WI38 (cell line): ENCODE measurements around the gene DNM3.
"Not testable (repeated sequence)": the region's sequence is repeated elsewhere in the genome, so short reads cannot be mapped to it uniquely, and the experiment has no call there.

Experiments used
- H3K4me3 ChIP-seq: 2 replicates; pipeline ENCODE4 v1.5.1; 2011; ENCODE audit warnings: low read depth, mild to moderate bottlenecking, control low read depth, low read length
- TF ChIP-seq, protein P1 (sequence below): IDR thresholded peaks from 2 replicates; pipeline ENCODE4 v1.5.1; 2012; ENCODE audit warnings: low read depth, mild to moderate bottlenecking, control low read depth, low read length

Gene DNM3

DNA sequence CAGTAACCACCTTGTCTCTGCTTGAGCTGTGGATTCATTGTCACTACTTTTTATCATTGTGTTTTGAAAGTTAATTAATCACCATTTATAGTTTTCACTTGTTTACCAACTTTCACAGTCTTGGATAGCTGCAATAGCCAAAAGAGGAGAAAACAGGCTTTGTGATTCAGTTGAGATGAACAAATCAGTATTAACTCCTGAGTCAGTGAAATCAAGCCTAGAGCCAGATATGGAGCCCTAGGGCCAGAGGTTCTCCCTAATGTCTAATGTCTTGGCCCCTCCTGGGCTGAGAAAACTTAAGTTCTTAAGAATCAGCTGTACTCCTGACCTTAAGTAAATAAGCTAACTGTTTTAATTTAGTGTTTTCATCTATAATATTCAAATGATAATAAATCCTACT is 228.8 kb downstream of the DNM3 start:
- TF ChIP-seq, protein P1, sequence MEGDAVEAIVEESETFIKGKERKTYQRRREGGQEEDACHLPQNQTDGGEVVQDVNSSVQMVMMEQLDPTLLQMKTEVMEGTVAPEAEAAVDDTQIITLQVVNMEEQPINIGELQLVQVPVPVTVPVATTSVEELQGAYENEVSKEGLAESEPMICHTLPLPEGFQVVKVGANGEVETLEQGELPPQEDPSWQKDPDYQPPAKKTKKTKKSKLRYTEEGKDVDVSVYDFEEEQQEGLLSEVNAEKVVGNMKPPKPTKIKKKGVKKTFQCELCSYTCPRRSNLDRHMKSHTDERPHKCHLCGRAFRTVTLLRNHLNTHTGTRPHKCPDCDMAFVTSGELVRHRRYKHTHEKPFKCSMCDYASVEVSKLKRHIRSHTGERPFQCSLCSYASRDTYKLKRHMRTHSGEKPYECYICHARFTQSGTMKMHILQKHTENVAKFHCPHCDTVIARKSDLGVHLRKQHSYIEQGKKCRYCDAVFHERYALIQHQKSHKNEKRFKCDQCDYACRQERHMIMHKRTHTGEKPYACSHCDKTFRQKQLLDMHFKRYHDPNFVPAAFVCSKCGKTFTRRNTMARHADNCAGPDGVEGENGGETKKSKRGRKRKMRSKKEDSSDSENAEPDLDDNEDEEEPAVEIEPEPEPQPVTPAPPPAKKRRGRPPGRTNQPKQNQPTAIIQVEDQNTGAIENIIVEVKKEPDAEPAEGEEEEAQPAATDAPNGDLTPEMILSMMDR: no peak
- H3K4me3 ChIP-seq: no peak overlapping the region

DNA sequence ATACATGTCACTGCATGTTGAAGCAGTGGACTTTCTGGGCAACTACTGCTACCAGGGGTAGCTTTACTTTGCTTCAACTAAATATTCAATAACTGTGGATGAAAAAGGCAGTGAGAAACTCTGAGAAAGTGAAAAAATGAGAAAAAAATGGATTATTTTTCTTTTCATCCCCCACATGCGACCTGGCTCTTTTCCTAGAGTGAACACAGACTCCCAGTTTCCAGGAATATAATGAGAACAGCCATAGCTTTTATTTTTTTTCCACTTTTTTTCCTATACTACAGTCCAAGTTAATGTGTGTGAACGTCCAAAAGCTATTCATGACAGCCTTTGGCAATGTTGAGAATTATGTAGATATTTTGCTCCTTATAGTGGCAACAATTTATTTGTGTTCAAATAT is 230.4 kb downstream of the DNM3 start:
- H3K4me3 ChIP-seq: no peak overlapping the region
- TF ChIP-seq, protein P1: no peak

DNA sequence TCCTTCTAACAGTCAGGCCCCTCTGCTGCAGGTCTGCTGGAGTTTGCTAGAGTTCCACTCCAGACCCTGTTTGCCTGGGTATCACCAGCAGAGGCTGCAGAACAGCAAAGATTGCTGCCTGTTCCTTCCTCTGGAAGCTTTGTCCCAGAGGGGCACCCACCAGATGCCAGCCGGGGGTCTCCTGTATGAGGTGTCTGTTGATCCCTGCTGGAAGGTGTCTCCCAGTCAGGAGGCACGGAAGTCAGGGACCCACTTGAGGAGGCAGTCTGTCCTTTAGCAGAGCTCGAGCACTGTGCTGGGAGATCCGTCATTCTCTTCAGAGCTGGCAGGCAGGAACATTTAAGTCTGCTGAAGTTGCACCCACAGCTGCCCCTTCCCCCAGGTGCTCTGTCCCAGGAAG is 238.6 kb downstream of the DNM3 start:
- not testable (repeated sequence) for H3K4me3 ChIP-seq

DNA sequence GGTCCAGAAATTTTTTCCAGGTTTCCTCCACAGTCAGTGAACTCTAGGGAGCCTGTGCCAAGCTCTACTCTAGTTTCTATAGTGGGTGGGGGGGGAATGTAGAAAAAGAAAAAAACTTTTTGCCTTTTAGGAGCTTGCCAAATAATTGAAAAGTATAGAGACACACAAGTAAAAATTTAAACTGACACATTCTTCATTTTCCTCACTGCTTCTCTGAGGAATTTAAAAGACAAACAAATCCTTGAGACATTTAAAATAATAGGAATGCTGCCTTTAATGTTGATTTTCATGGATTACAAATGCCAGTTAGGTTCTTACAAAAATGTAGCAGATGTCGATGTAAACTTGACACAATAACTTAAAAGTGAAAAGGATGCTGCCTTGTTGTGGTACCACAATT is 241.9 kb downstream of the DNM3 start:
- TF ChIP-seq, protein P1: no peak
- H3K4me3 ChIP-seq: no peak overlapping the region

DNA sequence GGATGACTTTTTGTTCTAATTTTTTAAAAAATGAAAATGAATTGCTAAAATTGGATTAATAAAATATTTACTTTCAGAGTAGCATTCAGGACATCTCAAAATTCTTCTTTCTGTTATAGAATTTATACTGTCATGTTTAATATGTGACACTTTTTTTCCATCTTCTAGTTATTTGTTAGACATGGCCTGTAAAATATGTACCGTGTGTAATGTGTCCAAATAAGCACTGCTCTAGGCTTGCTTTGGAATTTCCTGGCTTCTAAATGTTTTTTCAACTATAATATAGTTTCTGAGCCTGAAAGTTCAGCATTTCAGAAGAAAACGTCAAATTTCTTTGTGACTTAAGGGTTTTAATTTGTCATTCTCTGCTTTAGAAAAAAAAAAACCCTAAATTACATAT is 243.6 kb downstream of the DNM3 start:
- no peak overlapping the region for H3K4me3 ChIP-seq
- TF ChIP-seq, protein P1: no peak

DNA sequence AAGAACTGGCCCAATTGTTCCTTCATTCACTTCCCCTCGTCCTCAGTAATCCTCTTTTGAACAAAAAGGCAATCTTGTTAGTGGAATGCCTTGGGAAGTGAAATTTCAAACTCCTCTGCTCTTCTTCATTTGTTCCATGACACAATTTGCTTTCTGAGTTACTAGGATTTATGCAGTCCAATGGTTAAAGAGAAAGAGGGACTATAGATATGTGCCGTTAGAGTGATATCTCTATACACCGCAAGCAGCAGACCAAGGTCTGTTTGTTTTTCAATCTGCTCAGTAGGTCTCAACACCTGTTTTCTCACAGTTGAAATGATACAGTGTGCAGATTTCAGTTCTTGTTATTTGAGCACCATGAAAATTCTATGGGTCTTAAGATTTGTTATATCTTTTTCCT is 244.0 kb downstream of the DNM3 start:
- H3K4me3 ChIP-seq: no peak overlapping the region
- TF ChIP-seq, protein P1: no peak

DNA sequence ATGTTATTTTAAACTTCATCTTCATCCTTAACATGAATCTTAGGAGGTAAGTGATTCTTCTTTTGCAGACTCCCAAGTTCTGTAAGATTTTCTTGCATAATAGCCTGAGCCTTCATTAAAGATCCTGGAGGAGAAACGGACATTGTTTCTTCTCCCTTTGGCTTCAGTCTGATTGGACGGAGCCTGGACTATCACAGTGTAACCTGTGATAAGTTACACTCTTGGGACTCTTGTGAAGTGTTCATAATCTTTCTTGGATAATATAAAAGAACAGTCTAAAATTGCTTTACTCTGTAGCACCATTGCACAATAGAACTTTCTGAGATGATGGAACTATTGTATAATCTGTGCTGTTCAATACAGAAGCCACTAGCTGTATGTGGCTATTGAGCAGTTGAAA is 244.8 kb downstream of the DNM3 start:
- TF ChIP-seq, protein P1: no peak
- H3K4me3 ChIP-seq: no peak overlapping the region

DNA sequence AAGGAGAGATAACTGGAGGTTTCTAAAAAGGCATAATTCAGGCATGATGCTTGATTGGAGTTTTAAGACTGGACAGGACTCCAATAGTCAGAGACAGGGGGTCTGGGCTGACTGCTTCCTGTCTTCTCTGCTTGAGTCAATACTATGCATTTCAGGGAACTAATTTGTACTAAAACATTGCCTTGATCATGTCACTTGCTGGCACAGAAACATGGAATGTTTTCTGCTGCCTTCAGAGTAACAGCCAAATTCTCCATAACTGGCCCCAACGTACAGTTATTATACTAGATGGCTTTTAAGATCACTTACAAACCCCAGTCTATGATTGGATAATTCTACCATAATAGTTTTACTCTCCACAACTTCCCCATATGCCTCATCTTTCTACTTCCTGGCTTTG is 247.0 kb downstream of the DNM3 start:
- H3K4me3 ChIP-seq: no peak overlapping the region
- TF ChIP-seq, protein P1: no peak
